Panc1 (cell line): ENCODE results near the gene LUZP2. TPM values are rescaled to one million over a fixed set of nuclear protein-coding genes. Genes with fewer than 3 reads are reported as not detected.

ENCODE experiments used
- ATAC-seq: fragments of 200-7000 bp; cut with Tn5 transposase; 2 replicates; pipeline ENCODE4 v1.9.1; 2020; ENCODE audit warnings: mild to moderate bottlenecking, moderate library complexity
- BruUV-seq: library from RNA; stranded (reverse); fragments of 400-500 nt; replicated peaks from 2 replicates; lab custom pipeline; 2021; lab: Mats Ljungman, UMichigan
- CTCF ChIA-PET: fragments of 300-600 bp; sonication (Branson Sonifier 250); formaldehyde crosslinking; loops from one replicate; lab custom pipeline; 2022; ENCODE audit warnings: antibody characterized with exemption; lab: Charles Lee
- POLR2A ChIA-PET: fragments of 300-600 bp; sonication (Branson Sonifier 250); formaldehyde crosslinking; loops from one replicate; lab custom pipeline; 2022; ENCODE audit warnings: antibody characterized with exemption; lab: Charles Lee
- DNase-seq: peaks from one replicate; pipeline ENCODE4 v3.0.0-alpha.2; 2010; ENCODE audit warnings: low read depth, low spot score
- H3K27ac ChIP-seq: 2 replicates; pipeline ENCODE4 v1.5.1; 2011; ENCODE audit warnings: mild to moderate bottlenecking, low read length, inconsistent platforms
- H3K27me3 ChIP-seq: fragments of 200-500 bp; sonication (Bioruptor generic); 2 replicates; pipeline ENCODE4 v1.6.0; 2014; ENCODE audit warnings: low read length, inconsistent platforms; ENCODE audit not compliant: control insufficient read depth, insufficient read depth
- H3K36me3 ChIP-seq: fragments of 200-500 bp; sonication (Bioruptor generic); 2 replicates; pipeline ENCODE4 v1.5.1; 2014; ENCODE audit warnings: inconsistent platforms, mild to moderate bottlenecking, low read length, moderate library complexity; ENCODE audit not compliant: control insufficient read depth, insufficient read depth
- H3K4me1 ChIP-seq: 2 replicates; pipeline ENCODE4 v1.5.1; 2011; ENCODE audit warnings: inconsistent platforms, mild to moderate bottlenecking, low read length, moderate library complexity; ENCODE audit not compliant: control insufficient read depth, insufficient read depth
- H3K4me3 ChIP-seq, 2 experiments: 2 replicates each; pipeline ENCODE4 v1.5.1; 2011 to 2012; ENCODE audit warnings: low read depth in 2 of 2, low read length in 2 of 2, mild to moderate bottlenecking in 2 of 2, inconsistent platforms in 1 of 2, moderate library complexity in 1 of 2
- H3K9me3 ChIP-seq: fragments of 200-500 bp; sonication (Bioruptor generic); 2 replicates; pipeline ENCODE4 v1.5.1; 2014; ENCODE audit warnings: low read depth, mild to moderate bottlenecking, inconsistent platforms, low read length, moderate library complexity; ENCODE audit not compliant: control insufficient read depth, insufficient read depth
- CTCF ChIP-seq: fragments of 450-650 bp; IDR thresholded peaks from 2 replicates; pipeline ENCODE4 v1.5.1; 2017; ENCODE audit warnings: mild to moderate bottlenecking
- POLR2AphosphoS5 ChIP-seq: IDR thresholded peaks from 2 replicates; pipeline ENCODE4 v1.6.1; 2012; ENCODE audit warnings: mild to moderate bottlenecking, low read depth, low read length, moderate library complexity
- REST ChIP-seq, 2 experiments: IDR thresholded peaks; 2 replicates each; pipeline ENCODE4 v1.6.1; 2011 to 2012; ENCODE audit warnings: low read depth in 2 of 2, control low read depth in 1 of 2, low read length in 1 of 2, mild to moderate bottlenecking in 1 of 2, moderate library complexity in 1 of 2; ENCODE audit not compliant: insufficient read depth in 1 of 2
- SIN3A ChIP-seq: IDR thresholded peaks from 2 replicates; pipeline ENCODE4 v1.6.1; 2012; ENCODE audit warnings: low read depth, mild to moderate bottlenecking, low read length, moderate library complexity, borderline replicate concordance; ENCODE audit not compliant: insufficient read depth
- TCF7L2 ChIP-seq: IDR thresholded peaks from 2 replicates; pipeline ENCODE4 v1.6.1; 2011; ENCODE audit warnings: mild to moderate bottlenecking, low read depth, low read length, inconsistent platforms
- in situ Hi-C: cut with HindIII; loops from 2 replicates; pipeline ENCODE4 v1.10.0; 2016; ENCODE audit warnings: low sequenced_read_pairs, low pct_unique_long_range_greater_than_20kb
- intact Hi-C: fragments of 100-400 bp; cut with micrococcal nuclease; formaldehyde crosslinking; loops from one replicate; pipeline ENCODE4 v1.10.0; 2022; ENCODE audit not compliant: unreplicated experiment
- total RNA-seq: library from RNA; stranded (reverse); gene quantifications from one replicate; pipeline ENCODE4 v1.2.1, GENCODE V29; 2021; ENCODE audit not compliant: unreplicated experiment

The LUZP2 gene
- total RNA-seq, 1 experiment from 2014 or later: 0.18 TPM

- POLR2A ChIA-PET: no interaction called here
- intact Hi-C loops (no loop called here), in situ Hi-C loops (no loop called here)
- no peaks in the 10 kb centered on the region for H3K4me1 ChIP-seq
- BruUV-seq: no TSS peak
- DNase-seq (no peak), ATAC-seq (no peak)
- TF ChIP-seq CTCF (no peak), SIN3A (no peak), TCF7L2 (no peak), REST (IDR thresholded peaks at IDR 0.05; ENCODE audit: insufficient read depth in 1 of 2, low read depth in 2 of 2, low read length in 1 of 2) (no peak), POLR2AphosphoS5 (no peak)
- H3K9me3 ChIP-seq: no peaks in the 10 kb centered on the region
- no peaks in the 10 kb centered on the region for H3K36me3 ChIP-seq
- CTCF ChIA-PET: no interaction called here
- no peak overlapping the region for H3K4me3 ChIP-seq
- no peak overlapping the region for H3K27ac ChIP-seq
- H3K27me3 ChIP-seq: no peaks in the 10 kb centered on the region
Measured at GRCh38 chr11:24575392-24575791, 78.5 kb downstream of the LUZP2 start.

- no peak overlapping the region for H3K4me3 ChIP-seq
- no peaks in the 10 kb centered on the region for H3K36me3 ChIP-seq
- intact Hi-C loops: no loop called here
- in situ Hi-C loops: no loop called here
- no peaks in the 10 kb centered on the region for H3K4me1 ChIP-seq
- DNase-seq (no peak), ATAC-seq (no peak)
- CTCF ChIA-PET: no interaction called here
- H3K27me3 ChIP-seq: no peaks in the 10 kb centered on the region
- no peak for TF ChIP-seq REST (IDR thresholded peaks at IDR 0.05; ENCODE audit: insufficient read depth in 1 of 2, low read depth in 2 of 2, low read length in 1 of 2)
- no peak for TF ChIP-seq CTCF
- TF ChIP-seq SIN3A: no peak
- TF ChIP-seq POLR2AphosphoS5: no peak
- no peak for TF ChIP-seq TCF7L2
- BruUV-seq: no TSS peak
- H3K9me3 ChIP-seq: no peaks in the 10 kb centered on the region
- POLR2A ChIA-PET: no interaction called here
- H3K27ac ChIP-seq: no peak overlapping the region
Measured at GRCh38 chr11:24585192-24585591, 88.3 kb downstream of the LUZP2 start.
